Measurements from ENCODE around the gene PTPN22.

DNA sequence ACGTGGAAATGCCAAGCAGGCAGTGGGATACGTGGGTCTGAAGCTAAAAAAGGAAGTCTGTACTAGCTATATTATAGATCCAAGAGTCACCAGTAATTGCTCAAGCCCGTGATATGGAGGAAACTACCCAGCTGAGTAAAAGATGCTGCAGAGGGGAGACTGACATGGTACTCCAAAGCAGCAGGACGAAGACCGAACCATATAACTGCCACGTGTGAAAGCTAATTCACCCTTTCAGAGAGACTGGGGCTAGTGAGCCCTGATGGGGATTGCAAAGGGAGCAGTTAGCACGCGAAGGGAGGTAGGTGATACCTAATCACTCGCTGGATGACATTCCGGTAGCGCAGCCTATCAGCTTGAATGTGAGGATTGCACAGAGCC is 32.8 kb upstream of the PTPN22 start:
- no peak for TF ChIP-seq POLR2A (IDR thresholded peaks at IDR 0.05)
- TF ChIP-seq, protein P1, sequence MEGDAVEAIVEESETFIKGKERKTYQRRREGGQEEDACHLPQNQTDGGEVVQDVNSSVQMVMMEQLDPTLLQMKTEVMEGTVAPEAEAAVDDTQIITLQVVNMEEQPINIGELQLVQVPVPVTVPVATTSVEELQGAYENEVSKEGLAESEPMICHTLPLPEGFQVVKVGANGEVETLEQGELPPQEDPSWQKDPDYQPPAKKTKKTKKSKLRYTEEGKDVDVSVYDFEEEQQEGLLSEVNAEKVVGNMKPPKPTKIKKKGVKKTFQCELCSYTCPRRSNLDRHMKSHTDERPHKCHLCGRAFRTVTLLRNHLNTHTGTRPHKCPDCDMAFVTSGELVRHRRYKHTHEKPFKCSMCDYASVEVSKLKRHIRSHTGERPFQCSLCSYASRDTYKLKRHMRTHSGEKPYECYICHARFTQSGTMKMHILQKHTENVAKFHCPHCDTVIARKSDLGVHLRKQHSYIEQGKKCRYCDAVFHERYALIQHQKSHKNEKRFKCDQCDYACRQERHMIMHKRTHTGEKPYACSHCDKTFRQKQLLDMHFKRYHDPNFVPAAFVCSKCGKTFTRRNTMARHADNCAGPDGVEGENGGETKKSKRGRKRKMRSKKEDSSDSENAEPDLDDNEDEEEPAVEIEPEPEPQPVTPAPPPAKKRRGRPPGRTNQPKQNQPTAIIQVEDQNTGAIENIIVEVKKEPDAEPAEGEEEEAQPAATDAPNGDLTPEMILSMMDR (IDR thresholded peaks at IDR 0.05) = no peak
